Prostate gland (tissue), 2 donors: ENCODE results near the gene ZNF469. TPM values are rescaled to one million over a fixed set of nuclear protein-coding genes. Genes with fewer than 3 reads are reported as not detected.

Experiments
- DNase-seq: peaks from one replicate; pipeline ENCODE4 v3.0.0-alpha.2; 2019; ENCODE audit warnings: low spot score
- H3K27ac ChIP-seq, 2 donors: fragments of 200-600 bp; sonication (generic); 2 replicates each; pipeline ENCODE4 v1.5.1; 2017 to 2019
- H3K27me3 ChIP-seq: fragments of 200-600 bp; sonication (generic); replicated peaks from 2 replicates; pipeline ENCODE4 v1.5.1; 2019; ENCODE audit not compliant: insufficient read depth
- H3K36me3 ChIP-seq, 2 donors: fragments of 200-600 bp; sonication (generic); 1 replicate in 1 of 2; 2 replicates in 1 of 2; pipeline versions ENCODE4 v1.5.1 to v1.8.1; 2017 to 2019
- H3K4me1 ChIP-seq: fragments of 200-600 bp; sonication (generic); replicated peaks from 2 replicates; pipeline ENCODE4 v1.5.1; 2019
- H3K4me3 ChIP-seq, 2 donors: fragments of 200-600 bp; sonication (generic); 2 replicates each; pipeline ENCODE4 v1.5.1; 2017 to 2019
- H3K9me3 ChIP-seq: fragments of 200-600 bp; sonication (generic); 2 replicates; pipeline ENCODE4 v1.5.1; 2017
- CTCF ChIP-seq, 4 experiments: fragments of 200-600 bp in 2 of 4; fragments of 450-650 bp in 2 of 4; sonication (generic) in 2 of 4; IDR thresholded peaks; 1 replicate in 3 of 4; 2 replicates in 1 of 4; pipeline ENCODE4 v1.5.1; 2016 to 2019; ENCODE audit warnings: antibody characterized with exemption in 4 of 4, mild to moderate bottlenecking in 2 of 4, moderate library complexity in 2 of 4
- POLR2A ChIP-seq: fragments of 450-650 bp; IDR thresholded peaks from one replicate; pipeline ENCODE4 v1.6.1; 2016; ENCODE audit warnings: antibody characterized with exemption, mild to moderate bottlenecking
- POLR2AphosphoS5 ChIP-seq: sonication (generic); formaldehyde crosslinking; IDR thresholded peaks from one replicate; pipeline ENCODE4 v1.6.1; 2017; ENCODE audit warnings: antibody characterized with exemption
- WGBS: methylation state at CpG from one replicate; pipeline ENCODE4 v1.1.5; 2018; 5-methylcytosine and 5-hydroxymethylcytosine counted together
- intact Hi-C: fragments of 100-400 bp; cut with DNase I; formaldehyde crosslinking; loops from one replicate; pipeline ENCODE4 v1.14.2; 2022
- total RNA-seq, 2 donors: library from RNA; depleted of rRNA; stranded (reverse); fragments of >200 nt; gene quantifications; one replicate each; pipeline ENCODE4 v1.1.0, GENCODE V29; 2016

ZNF469 gene
- 1 to 10 TPM; 3.6 to 4.4 TPM for total RNA-seq

GRCh38 chr16:88382491-88383400 is at the start of gene ZNF469:
Gene ZNF469 (plus strand): TSS chr16:88382959. CDS start chr16:88427471, 44,512 bp downstream.
- H3K27me3 ChIP-seq = no peaks in the 10 kb centered on the region
- intact Hi-C loops = loop anchor here (5.0 kb wide), 2 partner anchors 185 to 400 kb away; no protein-coding TSS in a partner anchor
- no peak within 1 kb of the TSS for H3K27ac ChIP-seq
- H3K36me3 ChIP-seq = no peaks in the 10 kb centered on the region
- H3K9me3 ChIP-seq = no peaks in the 10 kb centered on the region
- H3K4me3 ChIP-seq = peak within 1 kb of the TSS; percentile 21 to 38
- TF ChIP-seq POLR2A = no peak
- no peak for TF ChIP-seq CTCF (IDR thresholded peaks at IDR 0.05)
- TF ChIP-seq POLR2AphosphoS5 = no peak
- no peaks in the 10 kb centered on the region for H3K4me1 ChIP-seq
- 10% methylated on average over 72 of the region's 87 CpGs for WGBS
- no peak for DNase-seq

GRCh38 chr16:88333848-88334777 is 48.6 kb upstream of the ZNF469 start:
- TF ChIP-seq CTCF (IDR thresholded peaks at IDR 0.05) (no peak), POLR2A (no peak), POLR2AphosphoS5 (no peak)
- Histone ChIP-seq H3K9me3 (no peaks in the 10 kb centered on the region), H3K27ac (no peak overlapping the region), H3K27me3 (no peaks in the 10 kb centered on the region), H3K4me3 (no peak overlapping the region), H3K36me3 (no peaks in the 10 kb centered on the region), H3K4me1 (no peaks in the 10 kb centered on the region)
- intact Hi-C loops = no loop called here
- 80% methylated on average over 10 of the region's 10 CpGs for WGBS
- no peak for DNase-seq

- intact Hi-C loops = no loop called here
- H3K4me1 ChIP-seq = no peaks in the 10 kb centered on the region
- no peak for DNase-seq
- H3K27ac ChIP-seq = no peak overlapping the region
- WGBS = 83% methylated on average over 29 of the region's 29 CpGs
- H3K9me3 ChIP-seq = no peaks in the 10 kb centered on the region
- no peak overlapping the region for H3K4me3 ChIP-seq
- TF ChIP-seq POLR2A = no peak
- no peaks in the 10 kb centered on the region for H3K27me3 ChIP-seq
- no peaks in the 10 kb centered on the region for H3K36me3 ChIP-seq
Observed at GRCh38 chr16:88334778-88335720, 47.7 kb upstream of the ZNF469 start.

GRCh38 chr16:88337021-88337420 is 45.7 kb upstream of the ZNF469 start:
- Histone ChIP-seq H3K4me3 (no peak overlapping the region), H3K27ac (no peak overlapping the region), H3K9me3 (no peaks in the 10 kb centered on the region), H3K4me1 (no peaks in the 10 kb centered on the region), H3K27me3 (no peaks in the 10 kb centered on the region), H3K36me3 (no peaks in the 10 kb centered on the region)
- TF ChIP-seq POLR2AphosphoS5 (no peak), CTCF (IDR thresholded peaks at IDR 0.05) (no peak), POLR2A (no peak)
- 96% methylated on average over 8 of the region's 8 CpGs for WGBS
- DNase-seq = no peak
- intact Hi-C loops = no loop called here
